Measurements from ENCODE around the gene PLA2R1. TPM values are rescaled to one million over a fixed set of nuclear protein-coding genes. Genes with fewer than 3 reads are reported as not detected.

The PLA2R1 gene
- total and polyA plus RNA-seq, 2 of the 4 experiments (the other 2 are of a cell fraction) = 0.43 to 0.54 TPM

DNA sequence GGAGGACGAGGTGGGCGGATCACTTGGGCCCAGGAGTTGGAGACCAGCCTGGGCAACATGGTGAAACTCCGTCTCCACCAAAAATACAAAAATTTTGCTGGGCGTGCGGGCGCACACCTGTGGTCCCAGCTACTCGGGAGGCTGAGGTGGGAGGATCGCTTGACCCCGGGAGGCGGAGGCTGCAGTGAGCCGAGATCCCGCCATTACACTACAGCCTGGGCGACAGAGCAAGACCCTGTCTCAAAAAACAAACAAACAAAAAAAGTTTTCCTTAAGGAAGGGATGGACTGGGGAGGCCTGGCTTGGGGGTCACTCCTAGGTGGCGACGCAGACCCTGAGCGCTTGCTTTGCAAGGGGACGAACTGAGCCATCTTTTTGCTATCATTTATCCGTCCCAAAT is 882 bp downstream of the PLA2R1 start:
- no peaks in the 10 kb centered on the region for H4K20me1 ChIP-seq (ENCODE audit: insufficient read depth, low read length)
- 20% methylated on average over 2 of the region's 18 CpGs; no CpG with 5 or more reads in 1 of the 2 experiments for WGBS, 2 experiments (ENCODE audit: extremely low coverage in 2 of 2, insufficient read length in 1 of 2)
- in situ Hi-C loops (cut with MboI; ENCODE audit: low sequenced_read_pairs) = no loop called here
- H3K4me3 ChIP-seq (ENCODE audit: insufficient read depth, low read depth, low read length) = peak overlapping the region; percentile 59
- no peak overlapping the region for H2BK15ac ChIP-seq (ENCODE audit: low read depth, low read length)
- peaks cover 24% of the 10 kb centered on the region for H3K27me3 ChIP-seq (ENCODE audit: control insufficient read depth, insufficient read depth, low read length)
- no peak overlapping the region for H3K14ac ChIP-seq (replicated peaks; ENCODE audit: low read depth, low read length)
- no peaks in the 10 kb centered on the region for H3K9me3 ChIP-seq (ENCODE audit: control insufficient read depth, insufficient read depth, low read length)
- no peak overlapping the region for H2AK9ac ChIP-seq (replicated peaks; ENCODE audit: low read depth, low read length, poor library complexity)
- H3K36me3 ChIP-seq (ENCODE audit: control insufficient read depth, insufficient read depth, low read length) = no peaks in the 10 kb centered on the region
- H3K4me1 ChIP-seq (ENCODE audit: control insufficient read depth, insufficient read depth, low read length) = no peaks in the 10 kb centered on the region
- no peak overlapping the region for H4K5ac ChIP-seq (ENCODE audit: low read depth, low read length)
- POLR2A ChIA-PET (ENCODE audit: unreplicated experiment) = no interaction called here
- H2AFZ ChIP-seq (replicated peaks; ENCODE audit: low read length, poor library complexity) = peak overlapping the region; percentile 63
- CTCF ChIA-PET = no interaction called here
- peak overlapping the region; percentile 69; the same call in 1 of the 2 replicates for H3K4me2 ChIP-seq (ENCODE audit: low read depth, low read length)
- no peak overlapping the region for H3K23ac ChIP-seq (ENCODE audit: low read depth, low read length)
- no peak overlapping the region for H4K91ac ChIP-seq (ENCODE audit: insufficient read depth, low read depth, low read length)
- no peaks in the 10 kb centered on the region for H3K79me1 ChIP-seq (ENCODE audit: low read depth in 1 of 2, low read length in 2 of 2)
- H2BK120ac ChIP-seq (ENCODE audit: low read depth, low read length) = no peak overlapping the region
- H3K9ac ChIP-seq (ENCODE audit: low read depth, low read length) = no peak overlapping the region
- H3K18ac ChIP-seq (ENCODE audit: low read depth, low read length) = no peak overlapping the region
- intact Hi-C loops (cut with micrococcal nuclease) = no loop called here
- H3K56ac ChIP-seq (ENCODE audit: extremely low read depth, insufficient read depth, low read length) = no peak overlapping the region
- no peak for ATAC-seq (ENCODE audit: low read depth)
- H2BK20ac ChIP-seq (ENCODE audit: low read depth, low read length) = no peak overlapping the region
- dilution Hi-C loops (cut with HindIII; ENCODE audit: low sequenced_read_pairs, unreplicated experiment) = no loop called here
- no peak overlapping the region for H2BK5ac ChIP-seq (ENCODE audit: low read depth, low read length, poor library complexity, severe bottlenecking)
- no peak for DNase-seq
- H3K9me1 ChIP-seq (ENCODE audit: insufficient read depth, low read length) = no peaks in the 10 kb centered on the region
- H3K27ac ChIP-seq (ENCODE audit: insufficient read depth, low read length) = no peak overlapping the region
- TF ChIP-seq MAZ (IDR thresholded peaks at IDR 0.05; ENCODE audit: borderline replicate concordance, low read depth, low read length) = no peak
- TF ChIP-seq, protein P1, sequence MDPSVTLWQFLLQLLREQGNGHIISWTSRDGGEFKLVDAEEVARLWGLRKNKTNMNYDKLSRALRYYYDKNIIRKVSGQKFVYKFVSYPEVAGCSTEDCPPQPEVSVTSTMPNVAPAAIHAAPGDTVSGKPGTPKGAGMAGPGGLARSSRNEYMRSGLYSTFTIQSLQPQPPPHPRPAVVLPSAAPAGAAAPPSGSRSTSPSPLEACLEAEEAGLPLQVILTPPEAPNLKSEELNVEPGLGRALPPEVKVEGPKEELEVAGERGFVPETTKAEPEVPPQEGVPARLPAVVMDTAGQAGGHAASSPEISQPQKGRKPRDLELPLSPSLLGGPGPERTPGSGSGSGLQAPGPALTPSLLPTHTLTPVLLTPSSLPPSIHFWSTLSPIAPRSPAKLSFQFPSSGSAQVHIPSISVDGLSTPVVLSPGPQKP (IDR thresholded peaks at IDR 0.05; ENCODE audit: borderline replicate concordance, low read depth, low read length) = no peak
- no peak for TF ChIP-seq SMC3 (IDR thresholded peaks at IDR 0.05; ENCODE audit: low read depth, low read length)
- TF ChIP-seq BHLHE40 (IDR thresholded peaks at IDR 0.05; ENCODE audit: low read depth, low read length) = no peak
- TF ChIP-seq FOS (IDR thresholded peaks at IDR 0.05; ENCODE audit: low read depth, low read length) = no peak
- TF ChIP-seq MAFK (IDR thresholded peaks at IDR 0.05; ENCODE audit: low read depth, low read length) = no peak
- TF ChIP-seq CEBPB (IDR thresholded peaks at IDR 0.05; ENCODE audit: low read depth, low read length) = no peak
- no peak for TF ChIP-seq MXI1 (IDR thresholded peaks at IDR 0.05; ENCODE audit: borderline replicate concordance, low read depth, low read length)
- no peak overlapping the region for H2AK5ac ChIP-seq (ENCODE audit: low read depth, low read length)
- H3K4ac ChIP-seq (ENCODE audit: low read depth, low read length) = no peak overlapping the region
- no peak overlapping the region for H4K8ac ChIP-seq (ENCODE audit: low read depth in 2 of 2, low read length in 2 of 2)
- BruUV-seq (replicated peaks) = no TSS peak
